Muscle layer of colon (tissue), 2 donors: ENCODE results near the gene SLC25A29.
A peak's percentile ranks its signal among the peaks of the same experiment; 100 is the strongest.

Source experiments
- H3K27ac ChIP-seq: one replicate; pipeline ENCODE4 v1.7.0; 2013; ENCODE audit warnings: low read depth, mild to moderate bottlenecking, low read length, moderate library complexity
- H3K27me3 ChIP-seq, 2 donors: one replicate each; pipeline ENCODE4 v1.7.0; 2013; ENCODE audit warnings: low read length in 2 of 2, mild to moderate bottlenecking in 2 of 2; ENCODE audit not compliant: insufficient read depth in 2 of 2, control insufficient read depth in 1 of 2
- H3K36me3 ChIP-seq: one replicate; pipeline ENCODE4 v1.7.0; 2013; ENCODE audit warnings: mild to moderate bottlenecking, low read length; ENCODE audit not compliant: insufficient read depth
- H3K4me1 ChIP-seq: one replicate; pipeline ENCODE4 v1.7.0; 2013; ENCODE audit warnings: mild to moderate bottlenecking, low read length; ENCODE audit not compliant: insufficient read depth
- H3K4me3 ChIP-seq, 2 donors: one replicate each; pipeline ENCODE4 v1.7.0; 2013; ENCODE audit warnings: low read length in 2 of 2, low read depth in 1 of 2, mild to moderate bottlenecking in 1 of 2, moderate library complexity in 1 of 2
- H3K9ac ChIP-seq: one replicate; pipeline ENCODE4 v1.7.0; 2013; ENCODE audit warnings: low read length
- H3K9me3 ChIP-seq: one replicate; pipeline ENCODE4 v1.7.0; 2013; ENCODE audit warnings: mild to moderate bottlenecking, low read length
- donor health status: abdominal sarcoma.
- donor health status: Adenocarcinoma of cecum.

The SLC25A29 gene

DNA sequence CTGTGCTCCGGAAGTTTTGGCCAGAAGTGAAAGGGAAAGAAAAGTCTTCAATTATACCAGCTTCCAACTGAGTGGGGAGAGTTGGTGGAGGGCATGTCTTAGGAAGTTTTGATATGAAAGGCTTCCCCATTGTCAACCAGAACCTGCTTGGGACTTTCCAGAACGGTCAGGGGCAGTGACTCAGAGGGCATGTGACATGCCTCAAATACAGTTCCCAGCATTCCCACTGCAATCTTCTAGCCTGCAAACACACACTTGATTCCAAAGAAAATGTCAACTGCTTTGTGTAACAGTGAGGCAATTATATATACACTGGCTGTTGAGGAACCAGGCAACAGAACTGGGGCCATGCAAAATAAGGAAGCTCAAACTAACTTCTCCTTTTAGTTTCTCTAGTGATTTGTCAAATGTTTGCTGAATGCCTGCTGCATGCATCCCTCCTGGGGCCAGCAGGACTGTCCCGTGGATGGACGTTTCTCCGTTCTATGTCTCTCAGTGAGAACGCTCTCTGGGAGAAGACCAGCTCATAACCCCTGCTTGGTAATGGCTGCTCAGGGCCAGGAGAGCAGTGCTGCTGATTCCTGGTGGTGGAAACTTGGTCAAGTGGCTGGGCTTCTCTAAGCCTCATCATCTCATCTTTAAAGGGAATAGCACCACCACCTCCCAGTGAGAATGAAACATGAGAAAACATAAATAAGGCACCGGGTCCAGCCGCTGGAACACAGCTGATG, 35.2 kb upstream of the SLC25A29 start:
- H3K9me3 ChIP-seq: no peaks in the 10 kb centered on the region
- H3K4me3 ChIP-seq: no peak overlapping the region
- peaks cover 24% of the 10 kb centered on the region for H3K36me3 ChIP-seq
- H3K9ac ChIP-seq: no peak overlapping the region
- peak overlapping the region; percentile 61 for H3K27ac ChIP-seq
- H3K27me3 ChIP-seq: no peaks in the 10 kb centered on the region
- H3K4me1 ChIP-seq: peaks cover 15% of the 10 kb centered on the region

GRCh38 chr14:100340423-100340813, 34.2 kb upstream of the SLC25A29 start:
- H3K9me3 ChIP-seq: no peaks in the 10 kb centered on the region
- H3K27me3 ChIP-seq: no peaks in the 10 kb centered on the region
- peaks cover 18% of the 10 kb centered on the region for H3K36me3 ChIP-seq
- H3K4me3 ChIP-seq: no peak overlapping the region
- peaks cover 15% of the 10 kb centered on the region for H3K4me1 ChIP-seq
- no peak overlapping the region for H3K9ac ChIP-seq
- peak overlapping the region; percentile 61 for H3K27ac ChIP-seq

GRCh38 chr14:100339766-100340422, 33.6 kb upstream of the SLC25A29 start:
- Histone ChIP-seq H3K27ac (no peak overlapping the region), H3K36me3 (peaks cover 18% of the 10 kb centered on the region), H3K9ac (no peak overlapping the region), H3K9me3 (no peaks in the 10 kb centered on the region), H3K4me1 (peaks cover 15% of the 10 kb centered on the region), H3K4me3 (no peak overlapping the region), H3K27me3 (no peaks in the 10 kb centered on the region)

DNA sequence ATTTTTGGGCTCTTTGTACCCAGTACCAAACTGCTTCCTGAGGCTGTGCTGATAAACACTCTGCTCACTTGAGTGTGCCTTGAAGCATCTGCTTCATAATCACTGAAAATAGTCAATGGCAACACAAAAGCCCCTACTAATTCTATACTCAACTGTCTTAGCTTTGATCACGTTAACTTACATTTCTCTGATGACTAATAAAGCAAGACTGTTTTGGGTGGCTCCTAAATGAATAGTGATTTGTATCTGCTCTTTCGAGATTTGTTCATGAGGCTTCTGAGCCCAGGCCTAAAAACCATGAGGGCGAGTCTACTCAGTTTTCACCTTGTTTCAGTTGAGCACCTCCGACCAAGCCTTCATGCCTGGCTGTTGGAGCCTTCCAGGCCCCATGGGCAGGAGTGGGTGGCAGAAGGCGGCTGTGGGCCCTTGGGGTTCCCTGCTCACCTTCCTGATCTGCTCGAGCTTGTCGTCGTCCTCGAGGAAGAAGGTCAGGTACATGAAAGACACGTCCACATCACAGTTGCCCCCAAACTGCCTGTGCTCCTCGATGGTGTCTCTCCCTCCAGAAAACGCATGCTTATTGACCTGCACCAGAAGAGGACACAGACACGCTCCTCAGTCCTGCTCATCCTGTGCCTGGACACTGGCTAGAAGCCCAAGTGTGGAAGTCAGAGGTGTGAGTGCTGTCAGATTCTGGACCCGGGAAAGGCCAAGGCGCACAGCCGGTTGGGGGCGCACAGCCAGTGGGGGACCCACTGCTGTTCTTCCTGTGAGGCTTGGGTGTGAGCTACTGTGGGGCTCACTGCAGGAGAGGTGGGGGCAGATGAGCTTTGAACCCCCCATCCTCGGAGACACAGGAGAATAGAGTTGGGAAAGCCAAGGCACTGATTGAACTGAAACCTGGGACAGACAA, 30.6 kb upstream of the SLC25A29 start:
- Histone ChIP-seq H3K4me3 (no peak overlapping the region), H3K27ac (no peak overlapping the region), H3K4me1 (peaks cover 11% of the 10 kb centered on the region), H3K9me3 (no peaks in the 10 kb centered on the region), H3K36me3 (peaks cover 18% of the 10 kb centered on the region), H3K27me3 (no peaks in the 10 kb centered on the region), H3K9ac (no peak overlapping the region)

DNA sequence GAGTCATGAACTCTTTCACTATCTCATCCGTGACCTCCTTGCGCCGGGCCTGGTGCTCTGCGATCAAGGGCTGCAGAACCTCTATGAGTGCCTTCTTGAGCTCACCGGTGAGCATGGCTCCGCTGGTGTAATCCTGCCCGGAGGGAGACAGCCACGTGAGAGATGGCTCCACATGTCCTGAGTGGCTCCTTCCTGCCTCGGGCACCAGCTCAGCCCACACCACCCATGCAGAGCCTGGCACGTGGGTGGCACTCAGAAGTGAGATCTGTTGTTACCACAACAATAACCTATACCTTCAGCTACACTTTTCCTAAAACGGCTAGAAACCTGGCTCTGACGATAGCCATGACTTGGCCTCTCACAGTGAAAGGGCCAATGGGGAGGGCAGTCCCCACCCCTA, 28.7 kb upstream of the SLC25A29 start:
- no peaks in the 10 kb centered on the region for H3K4me1 ChIP-seq
- peaks cover 13% of the 10 kb centered on the region for H3K36me3 ChIP-seq
- H3K27me3 ChIP-seq: no peaks in the 10 kb centered on the region
- no peaks in the 10 kb centered on the region for H3K9me3 ChIP-seq
- no peak overlapping the region for H3K27ac ChIP-seq
- H3K9ac ChIP-seq: no peak overlapping the region
- no peak overlapping the region for H3K4me3 ChIP-seq

GRCh38 chr14:100333827-100334226, 27.6 kb upstream of the SLC25A29 start:
- Histone ChIP-seq H3K27ac (no peak overlapping the region), H3K4me1 (no peaks in the 10 kb centered on the region), H3K9ac (no peak overlapping the region), H3K9me3 (no peaks in the 10 kb centered on the region), H3K27me3 (no peaks in the 10 kb centered on the region), H3K4me3 (no peak overlapping the region), H3K36me3 (peaks cover 11% of the 10 kb centered on the region)

- Histone ChIP-seq H3K9ac (no peak overlapping the region), H3K4me3 (no peak overlapping the region), H3K27ac (no peak overlapping the region), H3K27me3 (no peaks in the 10 kb centered on the region), H3K4me1 (no peaks in the 10 kb centered on the region), H3K9me3 (no peaks in the 10 kb centered on the region), H3K36me3 (peaks cover 11% of the 10 kb centered on the region)
Measured at GRCh38 chr14:100333311-100333710, 27.1 kb upstream of the SLC25A29 start.

GRCh38 chr14:100332797-100333196, 26.6 kb upstream of the SLC25A29 start:
- no peaks in the 10 kb centered on the region for H3K4me1 ChIP-seq
- no peaks in the 10 kb centered on the region for H3K9me3 ChIP-seq
- no peak overlapping the region for H3K27ac ChIP-seq
- no peaks in the 10 kb centered on the region for H3K27me3 ChIP-seq
- no peak overlapping the region for H3K9ac ChIP-seq
- no peak overlapping the region for H3K4me3 ChIP-seq
- H3K36me3 ChIP-seq: peaks cover 11% of the 10 kb centered on the region

GRCh38 chr14:100332071-100332639, 25.9 kb upstream of the SLC25A29 start:
- Histone ChIP-seq H3K9me3 (no peaks in the 10 kb centered on the region), H3K4me3 (no peak overlapping the region), H3K9ac (no peak overlapping the region), H3K4me1 (no peaks in the 10 kb centered on the region), H3K27ac (no peak overlapping the region), H3K36me3 (peaks cover 8% of the 10 kb centered on the region), H3K27me3 (no peaks in the 10 kb centered on the region)

DNA sequence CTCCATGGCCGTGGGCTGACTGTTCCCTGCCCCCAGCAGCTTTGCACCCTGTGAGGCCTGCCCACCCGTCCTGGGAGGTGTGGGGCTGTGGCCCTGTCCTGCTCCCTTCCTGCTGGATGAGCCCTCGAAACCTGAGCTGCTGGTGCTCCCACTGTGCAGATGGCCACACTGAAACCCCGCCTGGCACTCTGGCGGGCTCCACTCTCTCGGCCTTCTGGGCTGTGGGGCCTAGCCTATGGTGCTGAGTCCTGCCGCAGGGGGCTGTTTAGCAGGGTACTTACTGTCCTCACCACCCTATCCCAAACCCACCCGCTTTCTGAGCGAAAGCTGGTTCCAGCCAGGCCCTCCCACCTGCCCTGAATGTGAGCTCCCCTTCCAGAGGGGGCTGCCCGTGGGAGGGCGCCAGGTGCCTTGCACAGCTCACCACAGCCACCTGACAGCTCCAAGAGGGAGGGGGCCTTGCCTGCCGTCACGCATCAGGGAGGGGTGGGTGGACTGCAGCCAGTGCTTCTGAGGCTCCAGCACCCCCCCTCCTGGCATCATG, 24.2 kb upstream of the SLC25A29 start:
- H3K9ac ChIP-seq: no peak overlapping the region
- no peaks in the 10 kb centered on the region for H3K27me3 ChIP-seq
- no peaks in the 10 kb centered on the region for H3K9me3 ChIP-seq
- H3K4me3 ChIP-seq: no peak overlapping the region
- H3K36me3 ChIP-seq: no peaks in the 10 kb centered on the region
- H3K4me1 ChIP-seq: no peaks in the 10 kb centered on the region
- H3K27ac ChIP-seq: no peak overlapping the region

GRCh38 chr14:100330007-100330344, 23.7 kb upstream of the SLC25A29 start:
- no peak overlapping the region for H3K27ac ChIP-seq
- no peaks in the 10 kb centered on the region for H3K9me3 ChIP-seq
- no peaks in the 10 kb centered on the region for H3K36me3 ChIP-seq
- no peaks in the 10 kb centered on the region for H3K27me3 ChIP-seq
- no peak overlapping the region for H3K4me3 ChIP-seq
- H3K9ac ChIP-seq: no peak overlapping the region
- H3K4me1 ChIP-seq: no peaks in the 10 kb centered on the region
